ENCODE measurements around the gene ABHD1.

DNA sequence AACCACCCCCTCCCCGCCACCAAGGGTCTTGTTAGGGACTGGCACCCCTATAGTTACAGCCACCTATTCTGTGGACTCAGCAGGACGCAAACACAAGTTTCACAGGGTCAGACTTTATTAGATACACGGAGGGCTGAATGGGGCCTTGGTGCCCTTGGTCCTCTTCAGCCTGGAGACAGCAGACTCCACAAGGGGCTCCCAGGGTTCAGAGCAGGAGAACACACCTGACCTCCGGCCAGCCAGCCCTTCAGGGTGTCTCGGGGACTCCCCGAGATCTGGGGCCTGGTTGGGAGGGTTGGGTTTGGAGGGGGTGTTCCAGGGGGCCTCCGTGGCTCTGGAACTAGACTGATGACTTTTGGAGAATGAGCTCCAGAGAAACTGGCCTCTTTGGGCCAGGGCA is 13.1 kb downstream of the ABHD1 start:
- TF ChIP-seq, protein P1, sequence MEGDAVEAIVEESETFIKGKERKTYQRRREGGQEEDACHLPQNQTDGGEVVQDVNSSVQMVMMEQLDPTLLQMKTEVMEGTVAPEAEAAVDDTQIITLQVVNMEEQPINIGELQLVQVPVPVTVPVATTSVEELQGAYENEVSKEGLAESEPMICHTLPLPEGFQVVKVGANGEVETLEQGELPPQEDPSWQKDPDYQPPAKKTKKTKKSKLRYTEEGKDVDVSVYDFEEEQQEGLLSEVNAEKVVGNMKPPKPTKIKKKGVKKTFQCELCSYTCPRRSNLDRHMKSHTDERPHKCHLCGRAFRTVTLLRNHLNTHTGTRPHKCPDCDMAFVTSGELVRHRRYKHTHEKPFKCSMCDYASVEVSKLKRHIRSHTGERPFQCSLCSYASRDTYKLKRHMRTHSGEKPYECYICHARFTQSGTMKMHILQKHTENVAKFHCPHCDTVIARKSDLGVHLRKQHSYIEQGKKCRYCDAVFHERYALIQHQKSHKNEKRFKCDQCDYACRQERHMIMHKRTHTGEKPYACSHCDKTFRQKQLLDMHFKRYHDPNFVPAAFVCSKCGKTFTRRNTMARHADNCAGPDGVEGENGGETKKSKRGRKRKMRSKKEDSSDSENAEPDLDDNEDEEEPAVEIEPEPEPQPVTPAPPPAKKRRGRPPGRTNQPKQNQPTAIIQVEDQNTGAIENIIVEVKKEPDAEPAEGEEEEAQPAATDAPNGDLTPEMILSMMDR (IDR thresholded peaks at IDR 0.05): no peak
- no peak for TF ChIP-seq POLR2A (IDR thresholded peaks at IDR 0.05)

Measured in adrenal gland (tissue), 5 donors.